Right renal cortex interstitium (tissue), 3 donors: ENCODE data around the gene USP11. TPM values are rescaled to one million over a fixed set of nuclear protein-coding genes. Genes with fewer than 3 reads are reported as not detected.

Experiments used
- polyA plus RNA-seq, 3 donors: library from polyadenylated mRNA; unstranded; fragments of 120-200 nt; gene quantifications; one replicate each; pipeline ENCODE4 v1.2.1, GENCODE V29; 2013; ENCODE audit not compliant: insufficient read length in 3 of 3

The USP11 gene
- polyA plus RNA-seq, 3 donors: 135 to 147 (median 137) TPM

Other genes starting within 250 kb of the USP11 start
- 10 to 100 TPM; 31.0 to 43.6 (median 34.1) TPM for gene RGN, start 154.6 kb upstream of the USP11 start, polyA plus RNA-seq
- gene NDUFB11, start 88.3 kb upstream of the USP11 start, polyA plus RNA-seq: 100 to 1,000 TPM in 1 of 3 donors, 10 to 100 TPM in 2; 90.7 to 104 (median 96.9) TPM
- gene RBM10, start 87.8 kb upstream of the USP11 start, polyA plus RNA-seq: 10 to 100 TPM; 44.6 to 48.9 (median 45.0) TPM
- gene UBA1, start 39.2 kb upstream of the USP11 start, polyA plus RNA-seq: 100 to 1,000 TPM; 202 to 228 (median 217) TPM
- 100 to 1,000 TPM in 2 of 3 donors, 10 to 100 TPM in 1; 99.8 to 105 (median 105) TPM for gene CDK16, start 14.3 kb upstream of the USP11 start, polyA plus RNA-seq
- gene ZNF157, start 137.6 kb downstream of the USP11 start, polyA plus RNA-seq: 1 to 10 TPM in 2 of 3 donors, under 1 TPM in 1; 0.92 to 1.2 (median 1.1) TPM